H1 (cell line): ENCODE results near the gene SLC52A1. TPM values are rescaled to one million over a fixed set of nuclear protein-coding genes. Genes with fewer than 3 reads are reported as not detected.

Source experiments
- CTCF ChIA-PET: fragments of 300-600 bp; sonication (Branson Sonifier 250); formaldehyde crosslinking; loops from one replicate; lab custom pipeline; 2021; ENCODE audit not compliant: partially characterized antibody; lab: Charles Lee
- POLR2A ChIA-PET: fragments of 300-600 bp; sonication (Branson Sonifier 250); formaldehyde crosslinking; loops from one replicate; lab custom pipeline; 2021; ENCODE audit warnings: inconsistent platforms; ENCODE audit not compliant: partially characterized antibody; lab: Charles Lee
- DNase-seq, 2 experiments: peaks; one replicate each; pipeline versions ENCODE4 v3.0.0 to v3.0.0-alpha.2; 2010 to 2022; ENCODE audit warnings: low spot score in 2 of 2, low read depth in 1 of 2, mixed read lengths in 1 of 2
- FAIRE-seq: peaks from 2 replicates; lab custom pipeline; 2011; peaks lifted over from hg19 to GRCh38; lab: Jason Lieb, UNC
- H2AFZ ChIP-seq: 2 replicates; pipeline ENCODE4 v1.8.1; 2012; ENCODE audit warnings: low read length, inconsistent platforms
- H2AK5ac ChIP-seq: 2 replicates; pipeline ENCODE4 v1.6.1; 2013; ENCODE audit warnings: low read depth, low read length
- H2BK120ac ChIP-seq: replicated peaks from 2 replicates; pipeline ENCODE3; 2013; ENCODE audit warnings: low read depth, low read length, inconsistent platforms
- H2BK12ac ChIP-seq: 2 replicates; pipeline ENCODE4 v1.6.1; 2013; ENCODE audit warnings: low read depth, low read length
- H2BK15ac ChIP-seq: 2 replicates; pipeline ENCODE4 v1.6.1; 2013; ENCODE audit warnings: low read length
- H2BK20ac ChIP-seq: 2 replicates; pipeline ENCODE4 v1.6.1; 2013; ENCODE audit warnings: low read length
- H2BK5ac ChIP-seq: 2 replicates; pipeline ENCODE4 v1.6.1; 2013; ENCODE audit warnings: low read depth, low read length
- H3K14ac ChIP-seq: 2 replicates; pipeline ENCODE4 v1.6.1; 2013; ENCODE audit warnings: inconsistent platforms; ENCODE audit not compliant: insufficient read length
- H3K18ac ChIP-seq: 2 replicates; pipeline ENCODE4 v1.6.1; 2013; ENCODE audit warnings: low read length; ENCODE audit errors: extremely low read depth
- H3K23ac ChIP-seq: 2 replicates; pipeline ENCODE4 v1.6.1; 2013; ENCODE audit warnings: inconsistent platforms; ENCODE audit not compliant: insufficient read length
- H3K23me2 ChIP-seq: 2 replicates; pipeline ENCODE4 v1.6.1; 2013; ENCODE audit warnings: low read depth, low read length
- H3K27ac ChIP-seq: 2 replicates; pipeline ENCODE4 v1.6.1; 2011; ENCODE audit warnings: low read depth, low read length, inconsistent platforms
- H3K27me3 ChIP-seq, 4 experiments: replicated peaks in 1 of 4; 1 replicate in 1 of 4; 2 replicates in 3 of 4; pipeline versions ENCODE4 v1.6.1 to v1.8.1; 2011 to 2013; ENCODE audit warnings: low read length in 3 of 4, mild to moderate bottlenecking in 3 of 4, inconsistent platforms in 2 of 4, mixed read lengths in 2 of 4, moderate library complexity in 1 of 4; ENCODE audit not compliant: control insufficient read depth in 3 of 4, insufficient read depth in 3 of 4; ENCODE audit errors: extremely low read depth in 1 of 4
- H3K36me3 ChIP-seq, 4 experiments: 2 replicates each; pipeline versions ENCODE4 v1.6.1 to v1.8.1; 2011 to 2013; ENCODE audit warnings: mild to moderate bottlenecking in 4 of 4, low read length in 3 of 4, moderate library complexity in 2 of 4, control low read depth in 1 of 4, inconsistent platforms in 1 of 4; ENCODE audit not compliant: insufficient read depth in 4 of 4, control insufficient read depth in 2 of 4
- H3K4ac ChIP-seq: replicated peaks from 2 replicates; pipeline ENCODE3; 2013; ENCODE audit warnings: low read length, low read depth, mixed read lengths, inconsistent platforms; ENCODE audit not compliant: insufficient read length
- H3K4me1 ChIP-seq, 4 experiments: replicated peaks in 1 of 4; 1 replicate in 1 of 4; 2 replicates in 3 of 4; pipeline versions ENCODE4 v1.6.1 to v1.8.1; 2011 to 2013; ENCODE audit warnings: low read length in 3 of 4, inconsistent platforms in 2 of 4, mixed read lengths in 1 of 4; ENCODE audit not compliant: insufficient read depth in 4 of 4, control insufficient read depth in 3 of 4
- H3K4me2 ChIP-seq, 2 experiments: 2 replicates each; pipeline versions ENCODE4 v1.6.1 to v1.8.1; 2011 to 2013; ENCODE audit warnings: low read depth in 2 of 2, low read length in 2 of 2, control low read depth in 1 of 2, inconsistent platforms in 1 of 2, mild to moderate bottlenecking in 1 of 2; ENCODE audit not compliant: insufficient read depth in 1 of 2
- H3K4me3 ChIP-seq, 4 experiments: fragments of 200-600, 300-600 bp in 1 of 4; sonication (generic), shearing (Covaris generic), sonication (Bioruptor Twin) in 1 of 4; 2 replicates each; pipeline versions ENCODE4 v1.5.1 to v1.8.1; 2011 to 2016; ENCODE audit warnings: low read length in 4 of 4, low read depth in 3 of 4, control low read depth in 2 of 4, inconsistent platforms in 2 of 4, mild to moderate bottlenecking in 2 of 4, mixed read lengths in 1 of 4, moderate library complexity in 1 of 4; ENCODE audit not compliant: insufficient read depth in 2 of 4; ENCODE audit errors: extremely low read depth in 1 of 4
- H3K56ac ChIP-seq: replicated peaks from 2 replicates; pipeline ENCODE3; 2013; ENCODE audit warnings: low read depth, mild to moderate bottlenecking, mixed read lengths, low read length, inconsistent platforms; ENCODE audit not compliant: insufficient read length
- H3K79me1 ChIP-seq: 2 replicates; pipeline ENCODE4 v1.6.1; 2013; ENCODE audit warnings: low read depth, low read length, control low read depth
- H3K79me2 ChIP-seq, 2 experiments: 2 replicates each; pipeline versions ENCODE4 v1.6.1 to v1.8.1; 2012 to 2013; ENCODE audit warnings: low read length in 2 of 2, mild to moderate bottlenecking in 2 of 2, inconsistent platforms in 1 of 2; ENCODE audit not compliant: insufficient read depth in 2 of 2, control insufficient read depth in 1 of 2
- H3K9ac ChIP-seq, 4 experiments: replicated peaks in 1 of 4; 1 replicate in 1 of 4; 2 replicates in 3 of 4; pipeline versions ENCODE4 v1.6.1 to v1.8.1; 2011 to 2013; ENCODE audit warnings: low read depth in 3 of 4, low read length in 3 of 4, control low read depth in 2 of 4, mild to moderate bottlenecking in 2 of 4, moderate library complexity in 2 of 4, inconsistent platforms in 1 of 4; ENCODE audit errors: extremely low read depth in 1 of 4
- H3K9me3 ChIP-seq, 2 experiments: 2 replicates each; pipeline versions ENCODE4 v1.6.1 to v1.8.1; 2012 to 2013; ENCODE audit warnings: mild to moderate bottlenecking in 2 of 2, moderate library complexity in 2 of 2, control low read depth in 1 of 2, inconsistent platforms in 1 of 2, low read depth in 1 of 2, low read length in 1 of 2, mixed read lengths in 1 of 2; ENCODE audit not compliant: insufficient read depth in 2 of 2
- H4K20me1 ChIP-seq, 2 experiments: replicated peaks in 1 of 2; 2 replicates each; pipeline versions ENCODE3 to v1.8.1; 2011 to 2013; ENCODE audit warnings: inconsistent platforms in 2 of 2, low read length in 2 of 2, mild to moderate bottlenecking in 1 of 2; ENCODE audit not compliant: insufficient read depth in 2 of 2, control insufficient read depth in 1 of 2
- H4K5ac ChIP-seq: 2 replicates; pipeline ENCODE4 v1.6.1; 2013; ENCODE audit warnings: low read length, low read depth, mixed read lengths, inconsistent platforms; ENCODE audit not compliant: insufficient read length
- H4K8ac ChIP-seq: 2 replicates; pipeline ENCODE4 v1.8.0; 2013; ENCODE audit warnings: mild to moderate bottlenecking, moderate library complexity, low read length, inconsistent platforms; ENCODE audit not compliant: insufficient read depth; ENCODE audit errors: extremely low read depth
- H4K91ac ChIP-seq: replicated peaks from 2 replicates; pipeline ENCODE3; 2013; ENCODE audit warnings: low read length, mixed read lengths, inconsistent platforms; ENCODE audit not compliant: insufficient read length
- ASH2L ChIP-seq: fragments of 200-600, 300-600 bp; sonication (generic); IDR thresholded peaks from one replicate; pipeline ENCODE4 v1.7.1; 2017; ENCODE audit warnings: low read length
- whole genome bisulfite sequencing, 2 experiments: shearing (Covaris generic) in 1 of 2; methylation state at CpG; one replicate each; pipeline versions ENCODE4 v1.1.6 to v1.1.7; 2013 to 2015; ENCODE audit warnings: low lambda C conversion rate in 2 of 2, mixed read lengths in 2 of 2, inconsistent platforms in 1 of 2, low coverage in 1 of 2, missing lambda C conversion rate in 1 of 2; ENCODE audit not compliant: insufficient replicate concordance in 2 of 2, insufficient coverage in 1 of 2, insufficient read length in 1 of 2; ENCODE audit errors: extremely low coverage in 1 of 2, missing lambda C conversion rate in 1 of 2; 5-methylcytosine and 5-hydroxymethylcytosine counted together
- polyA plus RNA-seq, 7 experiments: library from polyadenylated mRNA; depleted of rRNA in 3 of 7; stranded (reverse) in 5 of 7; unstranded in 2 of 7; fragments of >200 nt in 5 of 7; fragments of 200-250 nt in 2 of 7; gene quantifications; 1 replicate in 5 of 7; 2 replicates in 1 of 7; 4 replicates in 1 of 7; pipeline versions ENCODE4 v1.2.1 to v1.2.3, GENCODE V29; 2011 to 2013; ENCODE audit warnings: missing spikeins in 2 of 7, mixed read lengths in 2 of 7
- total RNA-seq: library from RNA; stranded (reverse); fragmentation: NEBNext Ultra II Directional; extraction: Animal tissue kit (Norgen Biotek cat#: 25700); gene quantifications from 2 replicates; pipeline ENCODE4 v1.2.1, GENCODE V29; 2021

Gene SLC52A1
- total and polyA plus RNA-seq, 2 of the 8 experiments (the other 6 are each of a cell fraction or from before 2014, with no cell fraction given) = 0.61 to 0.67 TPM

DNA sequence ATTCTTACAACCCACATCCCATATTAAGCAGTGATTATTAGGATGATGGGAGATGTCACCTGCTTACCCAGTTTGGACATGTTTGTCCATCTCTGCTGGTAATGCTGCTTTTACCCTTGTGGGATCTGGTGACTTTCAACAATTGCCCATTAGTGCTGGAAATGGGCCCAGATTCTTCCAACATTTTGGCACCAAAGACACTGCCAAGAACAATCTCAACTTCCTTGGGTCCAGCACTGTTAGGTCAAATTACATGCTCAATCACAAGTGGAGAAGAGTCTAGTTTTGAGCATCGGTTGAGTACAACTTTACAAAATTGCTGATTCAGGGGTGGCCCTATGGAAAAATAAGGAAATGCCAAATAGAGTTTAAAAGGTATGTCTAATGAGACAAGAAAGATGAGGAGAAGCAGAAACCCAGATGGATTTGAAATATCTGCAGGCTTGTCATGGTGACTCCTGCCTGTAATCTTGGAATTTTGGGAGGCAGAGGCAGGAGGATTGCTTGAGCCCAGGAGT is 30.1 kb upstream of the SLC52A1 start:
- no peak overlapping the region for H3K4me3 ChIP-seq
- H4K5ac ChIP-seq = no peak overlapping the region
- H3K4me2 ChIP-seq = no peak overlapping the region
- no peaks in the 10 kb centered on the region for H3K36me3 ChIP-seq
- H3K27ac ChIP-seq = no peak overlapping the region
- no peak for DNase-seq
- H2BK120ac ChIP-seq = no peak overlapping the region
- no peak overlapping the region for H2AFZ ChIP-seq
- H2BK20ac ChIP-seq = no peak overlapping the region
- no peaks in the 10 kb centered on the region for H3K23me2 ChIP-seq
- POLR2A ChIA-PET = no interaction called here
- no peak overlapping the region for H2AK5ac ChIP-seq
- no peak overlapping the region for H2BK12ac ChIP-seq
- no peak overlapping the region for H4K91ac ChIP-seq
- no peak overlapping the region for H3K56ac ChIP-seq
- H4K8ac ChIP-seq = no peak overlapping the region
- H3K14ac ChIP-seq = no peak overlapping the region
- TF ChIP-seq ASH2L = no peak
- TF ChIP-seq, all 59 proteins: peak for 0
- H3K79me1 ChIP-seq = no peaks in the 10 kb centered on the region
- H3K4ac ChIP-seq = no peak overlapping the region
- H4K20me1 ChIP-seq = no peaks in the 10 kb centered on the region
- no peak overlapping the region for H2BK15ac ChIP-seq
- no peaks in the 10 kb centered on the region for H3K79me2 ChIP-seq
- no peak overlapping the region for H3K23ac ChIP-seq
- H3K9ac ChIP-seq = no peak overlapping the region
- no peak overlapping the region for H3K18ac ChIP-seq
- no peaks in the 10 kb centered on the region for H3K4me1 ChIP-seq
- no peak for FAIRE-seq
- H3K27me3 ChIP-seq = no peaks in the 10 kb centered on the region
- CTCF ChIA-PET = interaction anchor here (1.5 kb wide), 1 partner anchor 85 kb away, joined by 3 read pairs; no protein-coding TSS in a partner anchor
- H3K9me3 ChIP-seq = no peaks in the 10 kb centered on the region
- 100% methylated on average over 1 of the region's 1 CpG; no CpG with 5 or more reads in 1 of the 2 experiments for WGBS, 2 experiments
- no peak overlapping the region for H2BK5ac ChIP-seq
